ENCODE results near the gene DDX5.
"Not testable (repeated sequence)": the region's sequence is repeated elsewhere in the genome, so short reads cannot be mapped to it uniquely, and the experiment has no call there.

The DDX5 gene

GRCh38 chr17:64491034-64491860 lies 14.8 kb downstream of the DDX5 start:
- peak; percentile 66 for DNase-seq

GRCh38 chr17:64488301-64488700 lies 17.8 kb downstream of the DDX5 start:
- DNase-seq: no peak

- DNase-seq: no peak
Measured at GRCh38 chr17:64484380-64484779, 21.7 kb downstream of the DDX5 start.

- DNase-seq: no peak
Measured at GRCh38 chr17:64480951-64481350, 25.1 kb downstream of the DDX5 start.

- DNase-seq: no peak
Measured at GRCh38 chr17:64477849-64478248, 28.2 kb downstream of the DDX5 start.

GRCh38 chr17:64472564-64472963 lies 33.5 kb downstream of the DDX5 start:
- DNase-seq: no peak

- DNase-seq: no peak
Measured at GRCh38 chr17:64471440-64471839, 34.6 kb downstream of the DDX5 start.

GRCh38 chr17:64470625-64471024 lies 35.5 kb downstream of the DDX5 start:
- no peak for DNase-seq

- DNase-seq: not testable (repeated sequence)
Measured at GRCh38 chr17:64466834-64467233, 39.3 kb downstream of the DDX5 start.

- no peak for DNase-seq
Measured at GRCh38 chr17:64466019-64466735, 39.9 kb downstream of the DDX5 start.

- DNase-seq: no peak
Measured at GRCh38 chr17:64461788-64462187, 44.3 kb downstream of the DDX5 start.

- no peak for DNase-seq
Measured at GRCh38 chr17:64460955-64461354, 45.1 kb downstream of the DDX5 start.

GRCh38 chr17:64459818-64460217 lies 46.3 kb downstream of the DDX5 start:
- not testable (repeated sequence) for DNase-seq

GRCh38 chr17:64459284-64459747 lies 46.8 kb downstream of the DDX5 start:
- no peak for DNase-seq

- no peak for DNase-seq
Measured at GRCh38 chr17:64458756-64459155, 47.3 kb downstream of the DDX5 start.

- DNase-seq: no peak
Measured at GRCh38 chr17:64457156-64457555, 48.9 kb downstream of the DDX5 start.

- DNase-seq: no peak
Measured at GRCh38 chr17:64455993-64456885, 49.9 kb downstream of the DDX5 start.

GRCh38 chr17:64449545-64449944 lies 56.5 kb downstream of the DDX5 start:
- DNase-seq: no peak

- DNase-seq: peak; percentile 23
Measured at GRCh38 chr17:64448665-64449512, 57.2 kb downstream of the DDX5 start, which contains the start of gene MILR1. MILR1 (plus strand) TSS chr17:64449115; CDS start chr17:64449169, 54 bp downstream.
